ENCODE results near the gene CALHM2. TPM values are rescaled to one million over a fixed set of nuclear protein-coding genes. Genes with fewer than 3 reads are reported as not detected.

The CALHM2 gene
- total RNA-seq, 1 donor from 2014 or later: 11.3 TPM

- no peaks in the 10 kb centered on the region for H3K9me3 ChIP-seq (replicated peaks)
- H3K36me3 ChIP-seq: no peaks in the 10 kb centered on the region
- intact Hi-C loops (cut with micrococcal nuclease): no loop called here
- TF ChIP-seq, protein P1, sequence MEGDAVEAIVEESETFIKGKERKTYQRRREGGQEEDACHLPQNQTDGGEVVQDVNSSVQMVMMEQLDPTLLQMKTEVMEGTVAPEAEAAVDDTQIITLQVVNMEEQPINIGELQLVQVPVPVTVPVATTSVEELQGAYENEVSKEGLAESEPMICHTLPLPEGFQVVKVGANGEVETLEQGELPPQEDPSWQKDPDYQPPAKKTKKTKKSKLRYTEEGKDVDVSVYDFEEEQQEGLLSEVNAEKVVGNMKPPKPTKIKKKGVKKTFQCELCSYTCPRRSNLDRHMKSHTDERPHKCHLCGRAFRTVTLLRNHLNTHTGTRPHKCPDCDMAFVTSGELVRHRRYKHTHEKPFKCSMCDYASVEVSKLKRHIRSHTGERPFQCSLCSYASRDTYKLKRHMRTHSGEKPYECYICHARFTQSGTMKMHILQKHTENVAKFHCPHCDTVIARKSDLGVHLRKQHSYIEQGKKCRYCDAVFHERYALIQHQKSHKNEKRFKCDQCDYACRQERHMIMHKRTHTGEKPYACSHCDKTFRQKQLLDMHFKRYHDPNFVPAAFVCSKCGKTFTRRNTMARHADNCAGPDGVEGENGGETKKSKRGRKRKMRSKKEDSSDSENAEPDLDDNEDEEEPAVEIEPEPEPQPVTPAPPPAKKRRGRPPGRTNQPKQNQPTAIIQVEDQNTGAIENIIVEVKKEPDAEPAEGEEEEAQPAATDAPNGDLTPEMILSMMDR (IDR thresholded peaks at IDR 0.05; ENCODE audit: borderline replicate concordance): no peak
- peaks cover 17% of the 10 kb centered on the region for H3K27me3 ChIP-seq (ENCODE audit: low read depth)
- DNase-seq: no peak
- H3K4me1 ChIP-seq: peaks cover 7% of the 10 kb centered on the region
- H3K4me3 ChIP-seq: no peak within 1 kb of the TSS
- no peak within 1 kb of the TSS for H3K27ac ChIP-seq (replicated peaks)
Observed at GRCh38 chr10:103479135-103479534, 27.0 kb upstream of the CALHM2 start, which contains the start of gene CALHM3. Gene CALHM3, minus strand, starts transcription at chr10:103479240. Its CDS starts 208 bp downstream, at chr10:103479032.

DNA sequence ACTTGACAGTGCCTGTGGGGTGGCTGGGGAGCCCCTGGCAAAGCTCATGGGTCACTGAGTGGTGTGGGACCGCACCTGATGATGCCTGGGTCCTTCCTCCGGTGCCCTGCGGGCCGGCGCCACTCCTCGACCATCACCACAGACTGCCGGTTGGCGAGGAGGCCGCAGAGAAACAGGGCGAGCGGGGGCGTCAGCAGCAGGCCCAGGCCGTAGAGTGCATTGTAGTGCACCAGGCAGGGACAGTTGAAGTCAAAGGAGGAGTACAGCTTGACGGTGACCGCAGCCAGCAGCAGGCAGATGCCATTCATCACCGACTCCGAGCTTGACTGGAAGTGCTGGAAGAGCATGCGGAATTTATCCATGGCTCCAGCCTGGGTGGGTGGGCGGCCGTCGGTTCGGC is 26.5 kb upstream of the CALHM2 start:
- no peak for DNase-seq
- no peaks in the 10 kb centered on the region for H3K9me3 ChIP-seq (replicated peaks)
- no peak overlapping the region for H3K4me3 ChIP-seq
- no peaks in the 10 kb centered on the region for H3K36me3 ChIP-seq
- H3K4me1 ChIP-seq: peaks cover 7% of the 10 kb centered on the region
- H3K27me3 ChIP-seq (ENCODE audit: low read depth): peaks cover 17% of the 10 kb centered on the region
- intact Hi-C loops (cut with micrococcal nuclease): no loop called here
- TF ChIP-seq, protein P1 (IDR thresholded peaks at IDR 0.05; ENCODE audit: borderline replicate concordance): no peak
- H3K27ac ChIP-seq (replicated peaks): no peak overlapping the region

DNA sequence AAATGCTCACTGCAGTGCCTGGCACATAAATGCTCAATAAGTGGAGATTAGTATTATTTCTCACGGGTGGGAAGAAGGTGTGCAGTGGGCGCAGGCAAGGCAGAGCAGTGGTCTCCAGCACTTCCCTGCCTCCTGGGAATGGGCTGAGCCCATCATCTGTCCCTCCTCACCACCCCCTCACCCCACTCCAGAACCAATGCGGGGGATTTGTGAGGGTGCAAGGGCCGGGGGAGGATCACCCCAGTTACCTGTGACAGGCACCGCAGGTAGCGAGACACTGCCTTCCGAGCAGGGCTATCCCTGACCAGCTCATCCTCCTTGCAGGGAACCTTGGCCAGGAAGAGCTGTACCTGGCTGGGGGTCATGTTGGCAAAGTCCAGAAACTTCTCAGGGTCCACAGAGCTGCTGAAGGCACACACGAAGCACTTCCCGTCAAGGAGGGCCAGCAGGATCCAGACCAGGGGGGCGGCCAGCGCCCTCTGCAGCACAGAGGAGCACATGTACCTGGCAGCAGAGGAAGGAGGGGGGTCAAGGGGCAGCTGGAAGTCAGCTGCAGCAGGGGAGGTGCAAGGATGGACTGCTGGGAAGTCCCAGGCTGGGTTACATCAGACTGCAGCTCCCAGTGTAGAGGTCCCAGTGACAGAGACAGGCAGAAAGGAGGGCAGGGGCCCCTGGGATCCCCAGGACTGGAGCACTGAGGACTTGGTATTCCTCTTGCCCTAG is 24.0 kb upstream of the CALHM2 start:
- TF ChIP-seq, protein P1 (IDR thresholded peaks at IDR 0.05; ENCODE audit: borderline replicate concordance): no peak
- H3K4me3 ChIP-seq: no peak overlapping the region
- H3K36me3 ChIP-seq: no peaks in the 10 kb centered on the region
- H3K27me3 ChIP-seq (ENCODE audit: low read depth): peaks cover 23% of the 10 kb centered on the region
- H3K27ac ChIP-seq (replicated peaks): no peak overlapping the region
- H3K9me3 ChIP-seq (replicated peaks): no peaks in the 10 kb centered on the region
- no peak for DNase-seq
- intact Hi-C loops (cut with micrococcal nuclease): no loop called here
- H3K4me1 ChIP-seq: peaks cover 3% of the 10 kb centered on the region

- Histone ChIP-seq H3K4me3 (no peak overlapping the region), H3K36me3 (no peaks in the 10 kb centered on the region), H3K4me1 (no peaks in the 10 kb centered on the region), H3K27ac (replicated peaks) (no peak overlapping the region), H3K27me3 (ENCODE audit: low read depth) (peaks cover 23% of the 10 kb centered on the region), H3K9me3 (replicated peaks) (no peaks in the 10 kb centered on the region)
- no peak for DNase-seq
- intact Hi-C loops (cut with micrococcal nuclease): no loop called here
- TF ChIP-seq, protein P1 (IDR thresholded peaks at IDR 0.05; ENCODE audit: borderline replicate concordance): no peak
Observed at GRCh38 chr10:103475437-103475836, 23.3 kb upstream of the CALHM2 start.

DNA sequence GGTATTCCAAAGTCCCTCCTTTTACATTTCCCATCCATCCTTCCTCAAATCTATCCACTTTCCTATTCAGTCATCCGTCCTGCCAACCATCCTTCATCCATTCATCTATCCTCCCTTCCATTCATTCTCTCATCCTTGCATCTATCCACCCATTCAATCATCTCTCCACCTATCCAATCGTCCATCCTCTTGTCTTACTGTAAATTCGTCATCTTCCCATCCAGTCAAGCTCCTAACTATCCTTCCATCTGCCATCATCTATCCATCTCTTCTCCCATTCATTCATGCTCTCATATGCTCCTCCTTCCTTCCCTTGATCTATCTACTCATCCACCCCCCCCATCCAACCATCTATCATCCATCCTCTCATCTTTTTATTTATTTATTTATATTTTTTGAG is 21.9 kb upstream of the CALHM2 start:
- H3K4me3 ChIP-seq: no peak overlapping the region
- no peak for DNase-seq
- peaks cover 23% of the 10 kb centered on the region for H3K27me3 ChIP-seq (ENCODE audit: low read depth)
- intact Hi-C loops (cut with micrococcal nuclease): no loop called here
- no peak overlapping the region for H3K27ac ChIP-seq (replicated peaks)
- no peaks in the 10 kb centered on the region for H3K4me1 ChIP-seq
- no peaks in the 10 kb centered on the region for H3K9me3 ChIP-seq (replicated peaks)
- TF ChIP-seq, protein P1 (IDR thresholded peaks at IDR 0.05; ENCODE audit: borderline replicate concordance): no peak
- H3K36me3 ChIP-seq: no peaks in the 10 kb centered on the region
